HEK293 (cell line): ENCODE data around the gene PDE4D.

Experiments
- CTCF ChIA-PET: fragments of 350-600 bp; formaldehyde crosslinking; extraction: SDS; loops from one replicate; lab custom pipeline; 2021; ENCODE audit warnings: antibody characterized with exemption; lab: Yijun Ruan, JAX
- POLR2A ChIA-PET: fragments of 300-600 bp; formaldehyde crosslinking; extraction: SDS; loops from one replicate; lab custom pipeline; 2020; ENCODE audit warnings: antibody characterized with exemption, inconsistent platforms; lab: Yijun Ruan, JAX
- H3K27ac ChIP-seq: fragments of 200-500 bp; sonication (Bioruptor generic); 2 replicates; pipeline ENCODE4 v1.5.1; 2014; ENCODE audit warnings: low read depth, low read length, control low read depth, inconsistent platforms; ENCODE audit errors: extremely low read depth
- H3K36me3 ChIP-seq, 2 experiments: fragments of 200-500 bp in 1 of 2; sonication (Bioruptor generic) in 1 of 2; 1 replicate in 1 of 2; 2 replicates in 1 of 2; pipeline ENCODE4 v1.5.1; 2014 to 2017; ENCODE audit warnings: inconsistent platforms in 2 of 2, low read length in 2 of 2; ENCODE audit not compliant: control insufficient read depth in 2 of 2, insufficient read depth in 1 of 2
- H3K4me1 ChIP-seq: fragments of 200-500 bp; sonication (Bioruptor generic); 2 replicates; pipeline ENCODE4 v1.5.1; 2014; ENCODE audit warnings: mild to moderate bottlenecking, low read length, inconsistent platforms; ENCODE audit not compliant: control insufficient read depth, insufficient read depth
- H3K4me3 ChIP-seq: 2 replicates; pipeline ENCODE4 v1.5.1; 2011; ENCODE audit warnings: low read depth, mild to moderate bottlenecking, control low read depth, low read length, moderate library complexity
- H3K9me3 ChIP-seq: fragments of 200-500 bp; sonication (Bioruptor generic); 2 replicates; pipeline ENCODE4 v1.5.1; 2014; ENCODE audit warnings: low read depth, low read length, inconsistent platforms; ENCODE audit not compliant: control insufficient read depth, insufficient read depth
- GFI1B ChIP-seq: fragments of 450-650 bp; formaldehyde crosslinking; IDR thresholded peaks from 2 replicates; pipeline ENCODE4 v1.5.1; 2016; ENCODE audit warnings: missing biosample characterization, missing genetic modification characterization
- HIC1 ChIP-seq: fragments of 450-650 bp; formaldehyde crosslinking; IDR thresholded peaks from 2 replicates; pipeline ENCODE4 v1.5.1; 2016; ENCODE audit warnings: missing biosample characterization, missing genetic modification characterization
- KLF10 ChIP-seq: fragments of 450-650 bp; IDR thresholded peaks from 2 replicates; pipeline ENCODE4 v1.5.1; 2018; ENCODE audit warnings: missing biosample characterization, mild to moderate bottlenecking, missing genetic modification characterization
- OVOL3 ChIP-seq: fragments of 450-650 bp; formaldehyde crosslinking; IDR thresholded peaks from 2 replicates; pipeline ENCODE4 v1.5.1; 2016; ENCODE audit warnings: missing biosample characterization, missing genetic modification characterization
- PRDM6 ChIP-seq: fragments of 450-650 bp; formaldehyde crosslinking; IDR thresholded peaks from 2 replicates; pipeline ENCODE4 v1.5.1; 2017; ENCODE audit warnings: missing biosample characterization, missing genetic modification characterization
- ZBTB17 ChIP-seq: fragments of 450-650 bp; formaldehyde crosslinking; IDR thresholded peaks from 2 replicates; pipeline ENCODE4 v1.5.1; 2016; ENCODE audit warnings: missing biosample characterization, missing genetic modification characterization
- ZIC2 ChIP-seq: fragments of 450-650 bp; formaldehyde crosslinking; IDR thresholded peaks from 2 replicates; pipeline ENCODE4 v1.5.1; 2016; ENCODE audit warnings: missing biosample characterization, missing genetic modification characterization
- ZNF132 ChIP-seq: fragments of 450-650 bp; formaldehyde crosslinking; IDR thresholded peaks from 2 replicates; pipeline ENCODE4 v1.5.1; 2017; ENCODE audit warnings: missing biosample characterization, missing genetic modification characterization, borderline replicate concordance
- ZNF133 ChIP-seq: fragments of 450-650 bp; formaldehyde crosslinking; IDR thresholded peaks from 2 replicates; pipeline ENCODE4 v1.5.1; 2016; ENCODE audit warnings: missing biosample characterization, missing genetic modification characterization
- ZNF157 ChIP-seq: fragments of 450-650 bp; formaldehyde crosslinking; IDR thresholded peaks from 2 replicates; pipeline ENCODE4 v1.5.1; 2016; ENCODE audit warnings: missing biosample characterization, missing genetic modification characterization
- ZNF169 ChIP-seq: fragments of 450-650 bp; formaldehyde crosslinking; IDR thresholded peaks from 2 replicates; pipeline ENCODE4 v1.5.1; 2016; ENCODE audit warnings: missing biosample characterization, missing genetic modification characterization
- ZNF211 ChIP-seq: fragments of 450-650 bp; formaldehyde crosslinking; IDR thresholded peaks from 2 replicates; pipeline ENCODE4 v1.5.1; 2016; ENCODE audit warnings: low read depth, missing biosample characterization, missing genetic modification characterization
- ZNF324 ChIP-seq: fragments of 450-650 bp; formaldehyde crosslinking; IDR thresholded peaks from 2 replicates; pipeline ENCODE4 v1.5.1; 2016; ENCODE audit warnings: missing biosample characterization, missing genetic modification characterization
- ZNF529 ChIP-seq: fragments of 450-650 bp; formaldehyde crosslinking; IDR thresholded peaks from 2 replicates; pipeline ENCODE4 v1.5.1; 2017; ENCODE audit warnings: missing genetic modification characterization, missing biosample characterization; ENCODE audit not compliant: insufficient replicate concordance
- ZNF777 ChIP-seq: fragments of 450-650 bp; formaldehyde crosslinking; IDR thresholded peaks from 2 replicates; pipeline ENCODE4 v1.5.1; 2017; ENCODE audit warnings: missing biosample characterization, missing genetic modification characterization, borderline replicate concordance
- ZNF791 ChIP-seq: fragments of 450-650 bp; formaldehyde crosslinking; IDR thresholded peaks from 2 replicates; pipeline ENCODE4 v1.5.1; 2016; ENCODE audit warnings: missing biosample characterization, missing genetic modification characterization
- ZSCAN23 ChIP-seq: fragments of 450-650 bp; formaldehyde crosslinking; IDR thresholded peaks from 2 replicates; pipeline ENCODE4 v1.5.1; 2016; ENCODE audit warnings: missing biosample characterization, missing genetic modification characterization
- ZXDB ChIP-seq: fragments of 450-650 bp; formaldehyde crosslinking; IDR thresholded peaks from 2 replicates; pipeline ENCODE4 v1.5.1; 2016; ENCODE audit warnings: missing biosample characterization, missing genetic modification characterization
- TF ChIP-seq, protein P1 (sequence below): fragments of 450-650 bp; formaldehyde crosslinking; IDR thresholded peaks from 2 replicates; pipeline ENCODE4 v1.5.1; 2016; ENCODE audit warnings: missing biosample characterization, missing genetic modification characterization
- TF ChIP-seq, protein P2 (sequence below): fragments of 450-650 bp; formaldehyde crosslinking; IDR thresholded peaks from 2 replicates; pipeline ENCODE4 v1.5.1; 2016; ENCODE audit warnings: missing biosample characterization, missing genetic modification characterization
- TF ChIP-seq, protein P3 (sequence below): fragments of 450-650 bp; formaldehyde crosslinking; IDR thresholded peaks from 2 replicates; pipeline ENCODE4 v1.5.1; 2016; ENCODE audit warnings: missing biosample characterization, missing genetic modification characterization

Gene PDE4D

DNA sequence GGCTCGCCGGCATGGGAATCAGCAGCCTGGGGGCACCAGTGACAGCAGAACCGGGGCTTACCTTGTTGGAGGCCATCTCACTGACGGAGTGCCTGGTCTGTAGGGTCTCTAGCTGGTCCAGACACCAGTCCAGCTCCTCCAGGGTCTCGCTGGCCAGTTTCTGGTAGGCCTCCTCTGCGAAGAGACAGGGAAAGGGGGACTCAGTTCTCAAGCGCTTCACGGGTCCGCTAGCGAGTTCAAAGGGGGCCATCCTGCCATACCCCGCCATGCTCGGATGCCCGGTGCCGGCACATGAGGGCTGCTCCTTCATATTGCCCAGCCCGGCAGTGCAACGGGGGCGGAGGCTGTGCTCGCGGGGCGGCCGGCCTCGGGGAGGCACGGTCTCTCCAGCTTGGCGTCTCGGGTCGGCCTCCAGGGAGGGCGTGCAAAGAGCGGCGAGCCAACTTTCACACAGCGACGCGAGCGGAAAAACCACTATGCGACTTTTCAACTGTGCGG is 854.7 kb downstream of the PDE4D start (continued):
- TF ChIP-seq ZNF169 (tag by site-specific recombination) (no peak), HIC1 (no peak)

- H3K4me3 ChIP-seq: peak overlapping the region; percentile 62
- no peaks in the 10 kb centered on the region for H3K9me3 ChIP-seq
- ChIA-PET POLR2A (no interaction called here), CTCF (interaction anchor here (0.5 to 0.9 kb wide), 5 partner anchors 23 to 1846 kb away, joined by 3 read pairs; no protein-coding TSS in a partner anchor)
- H3K4me1 ChIP-seq: peaks cover 23% of the 10 kb centered on the region
- no peak for TF ChIP-seq ZBTB17 (tag by site-specific recombination)
- TF ChIP-seq OVOL3: no peak
- no peak for TF ChIP-seq ZIC2 (tag by site-specific recombination)
- no peak for TF ChIP-seq ZNF132 (tag by site-specific recombination)
- no peak for TF ChIP-seq ZNF324 (tag by site-specific recombination)
- TF ChIP-seq, protein P1, sequence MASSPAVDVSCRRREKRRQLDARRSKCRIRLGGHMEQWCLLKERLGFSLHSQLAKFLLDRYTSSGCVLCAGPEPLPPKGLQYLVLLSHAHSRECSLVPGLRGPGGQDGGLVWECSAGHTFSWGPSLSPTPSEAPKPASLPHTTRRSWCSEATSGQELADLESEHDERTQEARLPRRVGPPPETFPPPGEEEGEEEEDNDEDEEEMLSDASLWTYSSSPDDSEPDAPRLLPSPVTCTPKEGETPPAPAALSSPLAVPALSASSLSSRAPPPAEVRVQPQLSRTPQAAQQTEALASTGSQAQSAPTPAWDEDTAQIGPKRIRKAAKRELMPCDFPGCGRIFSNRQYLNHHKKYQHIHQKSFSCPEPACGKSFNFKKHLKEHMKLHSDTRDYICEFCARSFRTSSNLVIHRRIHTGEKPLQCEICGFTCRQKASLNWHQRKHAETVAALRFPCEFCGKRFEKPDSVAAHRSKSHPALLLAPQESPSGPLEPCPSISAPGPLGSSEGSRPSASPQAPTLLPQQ: no peak
- TF ChIP-seq ZNF791: no peak
- no peak for TF ChIP-seq GFI1B (tag by site-specific recombination)
- no peak for TF ChIP-seq ZNF777 (tag by site-specific recombination)
- no peak for TF ChIP-seq PRDM6 (tag by site-specific recombination)
- TF ChIP-seq, protein P2, sequence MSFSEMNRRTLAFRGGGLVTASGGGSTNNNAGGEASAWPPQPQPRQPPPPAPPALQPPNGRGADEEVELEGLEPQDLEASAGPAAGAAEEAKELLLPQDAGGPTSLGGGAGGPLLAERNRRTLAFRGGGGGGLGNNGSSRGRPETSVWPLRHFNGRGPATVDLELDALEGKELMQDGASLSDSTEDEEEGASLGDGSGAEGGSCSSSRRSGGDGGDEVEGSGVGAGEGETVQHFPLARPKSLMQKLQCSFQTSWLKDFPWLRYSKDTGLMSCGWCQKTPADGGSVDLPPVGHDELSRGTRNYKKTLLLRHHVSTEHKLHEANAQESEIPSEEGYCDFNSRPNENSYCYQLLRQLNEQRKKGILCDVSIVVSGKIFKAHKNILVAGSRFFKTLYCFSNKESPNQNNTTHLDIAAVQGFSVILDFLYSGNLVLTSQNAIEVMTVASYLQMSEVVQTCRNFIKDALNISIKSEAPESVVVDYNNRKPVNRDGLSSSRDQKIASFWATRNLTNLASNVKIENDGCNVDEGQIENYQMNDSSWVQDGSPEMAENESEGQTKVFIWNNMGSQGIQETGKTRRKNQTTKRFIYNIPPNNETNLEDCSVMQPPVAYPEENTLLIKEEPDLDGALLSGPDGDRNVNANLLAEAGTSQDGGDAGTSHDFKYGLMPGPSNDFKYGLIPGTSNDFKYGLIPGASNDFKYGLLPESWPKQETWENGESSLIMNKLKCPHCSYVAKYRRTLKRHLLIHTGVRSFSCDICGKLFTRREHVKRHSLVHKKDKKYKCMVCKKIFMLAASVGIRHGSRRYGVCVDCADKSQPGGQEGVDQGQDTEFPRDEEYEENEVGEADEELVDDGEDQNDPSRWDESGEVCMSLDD: no peak
- TF ChIP-seq ZNF211 (tag by site-specific recombination): no peak
- no peak for TF ChIP-seq ZNF133
- TF ChIP-seq ZXDB (tag by site-specific recombination): no peak
- no peak for TF ChIP-seq ZNF529 (tag by site-specific recombination)
- no peak for TF ChIP-seq KLF10 (tag by site-specific recombination)
- no peak for TF ChIP-seq ZSCAN23 (tag by site-specific recombination)
- TF ChIP-seq, protein P3, sequence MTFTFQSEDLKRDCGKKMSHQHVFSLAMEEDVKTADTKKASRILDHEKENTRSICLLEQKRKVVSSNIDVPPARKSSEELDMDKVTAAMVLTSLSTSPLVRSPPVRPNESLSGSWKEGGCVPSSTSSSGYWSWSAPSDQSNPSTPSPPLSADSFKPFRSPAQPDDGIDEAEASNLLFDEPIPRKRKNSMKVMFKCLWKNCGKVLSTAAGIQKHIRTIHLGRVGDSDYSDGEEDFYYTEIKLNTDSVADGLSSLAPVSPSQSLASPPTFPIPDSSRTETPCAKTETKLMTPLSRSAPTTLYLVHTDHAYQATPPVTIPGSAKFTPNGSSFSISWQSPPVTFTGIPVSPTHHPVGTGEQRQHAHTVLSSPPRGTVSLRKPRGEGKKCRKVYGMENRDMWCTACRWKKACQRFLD (tag by site-specific recombination): no peak
- TF ChIP-seq ZNF157: no peak
- no peaks in the 10 kb centered on the region for H3K36me3 ChIP-seq
- peak overlapping the region; percentile 62; the same call in 1 of the 2 replicates for H3K27ac ChIP-seq
Measured at GRCh38 chr5:59037941-59038797, 855.4 kb downstream of the PDE4D start.
